Body of pancreas (tissue), 4 donors: ENCODE data around the gene CDC42EP4.

Experiments
- POLR2A ChIP-seq, 3 donors: fragments of 450-650 bp; IDR thresholded peaks; one replicate each; pipeline ENCODE4 v1.6.1; 2016; ENCODE audit warnings: antibody characterized with exemption in 3 of 3, mild to moderate bottlenecking in 2 of 3
- TF ChIP-seq, protein P1 (sequence below), 7 experiments: fragments of 450-650 bp in 4 of 7; fragments of 200-600 bp in 3 of 7; sonication (generic) in 3 of 7; IDR thresholded peaks; one replicate each; pipeline ENCODE4 v1.5.1; 2016 to 2019; ENCODE audit warnings: antibody characterized with exemption in 7 of 7

- TF ChIP-seq, protein P1, sequence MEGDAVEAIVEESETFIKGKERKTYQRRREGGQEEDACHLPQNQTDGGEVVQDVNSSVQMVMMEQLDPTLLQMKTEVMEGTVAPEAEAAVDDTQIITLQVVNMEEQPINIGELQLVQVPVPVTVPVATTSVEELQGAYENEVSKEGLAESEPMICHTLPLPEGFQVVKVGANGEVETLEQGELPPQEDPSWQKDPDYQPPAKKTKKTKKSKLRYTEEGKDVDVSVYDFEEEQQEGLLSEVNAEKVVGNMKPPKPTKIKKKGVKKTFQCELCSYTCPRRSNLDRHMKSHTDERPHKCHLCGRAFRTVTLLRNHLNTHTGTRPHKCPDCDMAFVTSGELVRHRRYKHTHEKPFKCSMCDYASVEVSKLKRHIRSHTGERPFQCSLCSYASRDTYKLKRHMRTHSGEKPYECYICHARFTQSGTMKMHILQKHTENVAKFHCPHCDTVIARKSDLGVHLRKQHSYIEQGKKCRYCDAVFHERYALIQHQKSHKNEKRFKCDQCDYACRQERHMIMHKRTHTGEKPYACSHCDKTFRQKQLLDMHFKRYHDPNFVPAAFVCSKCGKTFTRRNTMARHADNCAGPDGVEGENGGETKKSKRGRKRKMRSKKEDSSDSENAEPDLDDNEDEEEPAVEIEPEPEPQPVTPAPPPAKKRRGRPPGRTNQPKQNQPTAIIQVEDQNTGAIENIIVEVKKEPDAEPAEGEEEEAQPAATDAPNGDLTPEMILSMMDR (IDR thresholded peaks at IDR 0.05): no peak
- TF ChIP-seq POLR2A (IDR thresholded peaks at IDR 0.05): no peak
Measured at GRCh38 chr17:73349647-73350046, 37.8 kb upstream of the CDC42EP4 start.
